Hepatocyte (in vitro differentiated cells): ENCODE data around the gene PIGV. TPM values are rescaled to one million over a fixed set of nuclear protein-coding genes. Genes with fewer than 3 reads are reported as not detected.

ENCODE experiments used
- DNase-seq: peaks from one replicate; pipeline ENCODE4 v3.0.0-alpha.2; 2016; ENCODE audit warnings: low spot score
- H2AFZ ChIP-seq: fragments of 200-600 bp; sonication (generic); 2 replicates; pipeline ENCODE4 v1.6.0; 2016; ENCODE audit warnings: antibody characterized with exemption, mild to moderate bottlenecking
- H3K27ac ChIP-seq: fragments of 200-600 bp; sonication (generic); 2 replicates; pipeline ENCODE4 v1.5.1; 2016; ENCODE audit warnings: mild to moderate bottlenecking
- H3K27me3 ChIP-seq: fragments of 200-600 bp; sonication (generic); 2 replicates; pipeline ENCODE4 v1.6.1; 2016
- H3K36me3 ChIP-seq: fragments of 200-600 bp; sonication (generic); replicated peaks from 2 replicates; pipeline ENCODE4 v1.5.1; 2016; ENCODE audit warnings: low read depth; ENCODE audit not compliant: insufficient read depth
- H3K4me1 ChIP-seq: fragments of 200-600 bp; sonication (generic); 2 replicates; pipeline ENCODE4 v1.5.1; 2016; ENCODE audit warnings: mild to moderate bottlenecking, moderate library complexity; ENCODE audit not compliant: insufficient read depth
- H3K4me2 ChIP-seq: fragments of 200-600 bp; sonication (generic); 2 replicates; pipeline ENCODE4 v1.6.0; 2016
- H3K4me3 ChIP-seq: fragments of 200-600 bp; sonication (generic); 2 replicates; pipeline ENCODE4 v1.5.1; 2016; ENCODE audit warnings: mild to moderate bottlenecking
- H3K79me2 ChIP-seq: fragments of 200-600 bp; sonication (generic); 2 replicates; pipeline ENCODE4 v1.6.0; 2017; ENCODE audit warnings: mild to moderate bottlenecking
- H3K9me2 ChIP-seq: fragments of 200-600 bp; sonication (generic); replicated peaks from 2 replicates; pipeline ENCODE4 v1.6.0; 2017; ENCODE audit warnings: mild to moderate bottlenecking; ENCODE audit not compliant: insufficient read depth
- H3K9me3 ChIP-seq: fragments of 200-600 bp; sonication (generic); 2 replicates; pipeline ENCODE4 v1.5.1; 2016; ENCODE audit warnings: low read depth, mild to moderate bottlenecking
- H4K20me1 ChIP-seq: fragments of 200-600 bp; sonication (generic); 2 replicates; pipeline ENCODE4 v1.6.0; 2016; ENCODE audit warnings: mild to moderate bottlenecking; ENCODE audit not compliant: insufficient read depth, poor library complexity, severe bottlenecking
- CTCF ChIP-seq: fragments of 200-600 bp; sonication (generic); IDR thresholded peaks from 2 replicates; pipeline ENCODE4 v1.5.1; 2016; ENCODE audit warnings: antibody characterized with exemption, mild to moderate bottlenecking; ENCODE audit not compliant: poor library complexity
- EZH2 ChIP-seq: fragments of 200-600 bp; sonication (generic); IDR thresholded peaks from 2 replicates; pipeline ENCODE4 v1.6.1; 2016; ENCODE audit warnings: antibody characterized with exemption, mild to moderate bottlenecking, borderline replicate concordance
- EZH2phosphoT487 ChIP-seq: fragments of 200-600 bp; sonication (generic); IDR thresholded peaks from one replicate; pipeline ENCODE4 v1.6.1; 2018; ENCODE audit warnings: antibody characterized with exemption, mild to moderate bottlenecking, low read depth, moderate library complexity; ENCODE audit not compliant: unreplicated experiment, severe bottlenecking
- WGBS: methylation state at CpG from one replicate; pipeline ENCODE4 v1.1.6; 2016; ENCODE audit warnings: low lambda C conversion rate; ENCODE audit errors: missing lambda C conversion rate; 5-methylcytosine and 5-hydroxymethylcytosine counted together
- polyA plus RNA-seq: library from polyadenylated mRNA; unstranded; fragments of >200 nt; fragmentation: Nextera tagmentation; extraction: Ambion mirVana; gene quantifications from 2 replicates; pipeline ENCODE4 v1.2.1, GENCODE V29; 2016
- total RNA-seq: library from RNA; depleted of rRNA; stranded (reverse); fragments of >200 nt; gene quantifications from 2 replicates; pipeline ENCODE4 v1.2.3, GENCODE V29; 2014

Gene PIGV
- total and polyA plus RNA-seq, 2 experiments from 2014 or later: 21.2 to 22.0 TPM

- Histone ChIP-seq H2AFZ (no peak overlapping the region), H3K27me3 (no peaks in the 10 kb centered on the region), H4K20me1 (peaks cover under 1% of the 10 kb centered on the region), H3K9me2 (no peaks in the 10 kb centered on the region), H3K4me1 (peaks cover 19% of the 10 kb centered on the region), H3K27ac (peak overlapping the region; percentile 56), H3K4me2 (no peak overlapping the region), H3K4me3 (no peak overlapping the region), H3K9me3 (no peaks in the 10 kb centered on the region), H3K79me2 (peaks cover 27% of the 10 kb centered on the region), H3K36me3 (no peaks in the 10 kb centered on the region)
- TF ChIP-seq EZH2phosphoT487: no peak
- TF ChIP-seq CTCF: no peak
- no peak for TF ChIP-seq EZH2
- DNase-seq: no peak
- WGBS: 78% methylated on average over 3 of the region's 3 CpGs
Observed at GRCh38 chr1:26824731-26825130, 37.0 kb downstream of the PIGV start.

DNA sequence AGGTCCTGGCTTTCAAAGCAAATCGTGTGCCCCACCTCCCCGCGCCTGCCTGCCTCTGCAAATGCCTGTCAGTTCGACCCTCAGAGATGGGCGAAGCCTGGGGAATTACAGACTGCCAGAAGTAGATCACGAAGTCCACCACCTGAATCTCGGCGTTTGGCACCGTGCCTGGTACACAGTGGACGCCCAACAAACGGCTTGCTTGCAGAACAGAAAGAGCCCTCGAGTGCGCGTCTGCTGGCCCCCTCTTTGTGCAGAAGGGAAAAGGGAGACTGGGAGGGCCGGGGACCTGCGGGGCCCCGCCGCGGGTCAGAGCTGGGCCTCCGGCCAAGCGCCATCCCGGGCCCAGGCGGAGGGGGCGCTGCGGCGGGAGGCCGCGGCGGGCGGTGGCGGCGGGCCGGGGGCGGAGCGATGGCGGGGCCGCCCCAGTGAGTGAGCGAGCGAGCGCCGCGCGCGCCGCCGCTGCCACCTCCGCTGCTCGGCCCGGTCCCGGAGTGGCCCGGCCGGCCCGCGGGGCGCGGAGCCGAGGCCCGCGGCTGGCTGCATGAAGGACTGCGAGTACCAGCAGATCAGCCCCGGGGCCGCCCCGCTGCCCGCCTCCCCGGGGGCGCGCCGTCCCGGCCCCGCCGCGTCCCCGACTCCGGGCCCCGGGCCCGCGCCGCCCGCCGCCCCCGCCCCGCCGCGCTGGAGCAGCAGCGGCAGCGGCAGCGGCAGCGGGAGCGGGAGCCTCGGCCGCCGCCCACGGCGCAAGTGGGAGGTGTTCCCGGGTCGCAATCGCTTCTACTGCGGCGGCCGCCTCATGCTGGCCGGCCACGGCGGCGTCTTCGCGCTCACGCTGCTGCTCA, 38.7 kb downstream of the PIGV start, which contains the start of gene ZDHHC18:
TSS of gene ZDHHC18 (plus strand) at position 428 of the 845 bp plus-strand sequence. CDS start at position 545, 117 bp downstream.
- no peaks in the 10 kb centered on the region for H3K36me3 ChIP-seq
- H3K9me2 ChIP-seq: no peaks in the 10 kb centered on the region
- no peaks in the 10 kb centered on the region for H3K9me3 ChIP-seq
- no peaks in the 10 kb centered on the region for H3K27me3 ChIP-seq
- DNase-seq: peak; percentile 90
- H4K20me1 ChIP-seq: peaks cover 9% of the 10 kb centered on the region
- TF ChIP-seq EZH2 (no peak), EZH2phosphoT487 (no peak), CTCF (peak; percentile 48)
- peak within 1 kb of the TSS; percentile 56 for H3K27ac ChIP-seq
- H3K79me2 ChIP-seq: peaks cover 42% of the 10 kb centered on the region
- peak within 1 kb of the TSS; percentile 82 for H3K4me3 ChIP-seq
- peak within 1 kb of the TSS; percentile 74 for H2AFZ ChIP-seq
- peaks cover 19% of the 10 kb centered on the region for H3K4me1 ChIP-seq
- WGBS: 4% methylated on average over 26 of the region's 107 CpGs
- H3K4me2 ChIP-seq: peak within 1 kb of the TSS; percentile 94

GRCh38 chr1:26827106-26827604, 39.4 kb downstream of the PIGV start:
- Histone ChIP-seq H2AFZ (no peak overlapping the region), H3K36me3 (no peaks in the 10 kb centered on the region), H3K27ac (no peak overlapping the region), H3K4me2 (peak overlapping the region; percentile 94), H3K79me2 (peaks cover 42% of the 10 kb centered on the region), H3K4me1 (peaks cover 19% of the 10 kb centered on the region), H4K20me1 (peaks cover 9% of the 10 kb centered on the region), H3K9me2 (no peaks in the 10 kb centered on the region), H3K27me3 (no peaks in the 10 kb centered on the region), H3K9me3 (no peaks in the 10 kb centered on the region), H3K4me3 (peak overlapping the region; percentile 82)
- 42% methylated on average over 2 of the region's 17 CpGs for WGBS
- TF ChIP-seq EZH2phosphoT487: no peak
- TF ChIP-seq EZH2: no peak
- no peak for TF ChIP-seq CTCF
- no peak for DNase-seq
